B cell (primary cell): ENCODE results near the gene MLKL.

ENCODE experiments used
- EZH2 ChIP-seq: IDR thresholded peaks from 2 replicates; pipeline ENCODE4 v1.6.1; 2012; ENCODE audit warnings: borderline replicate concordance, low read depth, mild to moderate bottlenecking, moderate library complexity, low read length; ENCODE audit not compliant: insufficient read depth, poor library complexity, severe bottlenecking
- TF ChIP-seq, protein P1 (sequence below): fragments of 200-600 bp; IDR thresholded peaks from one replicate; pipeline ENCODE4 v1.8.0; 2022; ENCODE audit warnings: antibody characterized with exemption, mild to moderate bottlenecking

DNA sequence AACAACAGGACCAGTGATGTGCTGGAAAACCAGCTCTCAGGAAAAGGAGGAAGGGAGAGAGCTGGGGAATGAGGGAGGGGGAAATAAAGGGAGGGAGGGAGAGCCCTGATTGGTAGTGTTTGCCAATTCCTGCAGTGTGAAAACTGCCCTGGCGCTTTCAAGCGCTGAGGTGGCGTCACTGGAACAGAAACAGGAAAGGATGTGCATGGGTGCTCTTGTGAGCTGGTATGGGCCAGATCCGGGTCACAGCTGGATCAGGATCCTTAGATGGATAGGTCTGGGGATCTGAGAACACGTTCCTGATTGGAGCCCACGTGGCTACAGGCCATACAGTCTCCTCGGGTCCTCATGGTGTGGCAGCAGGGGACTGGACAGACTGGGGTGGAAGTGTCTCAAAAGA is 16.7 kb upstream of the MLKL start:
- TF ChIP-seq, protein P1, sequence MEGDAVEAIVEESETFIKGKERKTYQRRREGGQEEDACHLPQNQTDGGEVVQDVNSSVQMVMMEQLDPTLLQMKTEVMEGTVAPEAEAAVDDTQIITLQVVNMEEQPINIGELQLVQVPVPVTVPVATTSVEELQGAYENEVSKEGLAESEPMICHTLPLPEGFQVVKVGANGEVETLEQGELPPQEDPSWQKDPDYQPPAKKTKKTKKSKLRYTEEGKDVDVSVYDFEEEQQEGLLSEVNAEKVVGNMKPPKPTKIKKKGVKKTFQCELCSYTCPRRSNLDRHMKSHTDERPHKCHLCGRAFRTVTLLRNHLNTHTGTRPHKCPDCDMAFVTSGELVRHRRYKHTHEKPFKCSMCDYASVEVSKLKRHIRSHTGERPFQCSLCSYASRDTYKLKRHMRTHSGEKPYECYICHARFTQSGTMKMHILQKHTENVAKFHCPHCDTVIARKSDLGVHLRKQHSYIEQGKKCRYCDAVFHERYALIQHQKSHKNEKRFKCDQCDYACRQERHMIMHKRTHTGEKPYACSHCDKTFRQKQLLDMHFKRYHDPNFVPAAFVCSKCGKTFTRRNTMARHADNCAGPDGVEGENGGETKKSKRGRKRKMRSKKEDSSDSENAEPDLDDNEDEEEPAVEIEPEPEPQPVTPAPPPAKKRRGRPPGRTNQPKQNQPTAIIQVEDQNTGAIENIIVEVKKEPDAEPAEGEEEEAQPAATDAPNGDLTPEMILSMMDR: no peak
- no peak for TF ChIP-seq EZH2
